ENCODE measurements around the gene TMEM170B.

TMEM170B gene

DNA sequence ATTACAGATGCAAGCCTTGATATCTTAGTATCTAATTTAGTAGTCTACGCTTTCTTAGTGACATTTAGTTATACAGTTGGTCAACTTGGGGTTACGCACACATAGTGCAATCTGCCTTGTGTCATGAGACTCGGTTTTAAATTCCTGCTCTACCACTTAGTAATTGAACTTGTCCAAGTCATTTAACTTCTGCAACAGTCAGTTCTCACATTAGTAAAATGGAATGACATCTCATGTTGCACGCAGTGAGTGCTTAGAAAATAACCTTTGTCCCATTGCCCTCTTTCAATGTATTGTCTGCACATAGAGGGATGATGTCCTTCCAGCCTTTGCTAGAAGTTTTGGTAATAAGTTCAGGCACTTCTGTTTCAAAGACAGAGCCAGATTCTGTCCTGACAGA is 48.6 kb downstream of the TMEM170B start:
- no peak overlapping the region for H3K4me3 ChIP-seq (ENCODE audit: low read depth, low read length)

DNA sequence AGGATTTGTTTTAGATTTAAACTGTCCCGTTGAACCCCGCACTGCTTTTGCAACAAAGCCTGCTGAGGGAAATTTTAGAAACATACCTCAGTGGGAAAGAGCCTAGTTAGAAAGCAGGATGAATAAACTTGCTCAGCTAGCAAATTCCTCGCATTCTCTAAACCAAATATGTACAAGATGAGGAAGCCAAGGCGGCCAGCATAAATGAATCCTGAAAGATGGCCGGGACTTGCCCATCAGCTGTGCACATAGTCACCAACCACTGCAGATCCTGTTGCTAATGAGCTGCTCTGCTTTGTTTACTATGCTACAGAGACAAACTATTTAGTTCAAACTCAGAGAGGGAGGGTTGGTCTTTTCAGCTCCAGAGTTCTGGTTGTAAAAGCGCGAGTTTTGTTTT is 49.0 kb downstream of the TMEM170B start:
- no peaks in the 10 kb centered on the region for H3K36me3 ChIP-seq (ENCODE audit: control insufficient read depth in 1 of 2, insufficient read depth in 2 of 2, low read length in 2 of 2)
- H3K9me3 ChIP-seq (ENCODE audit: insufficient read depth, low read depth, low read length), result no peaks in the 10 kb centered on the region
- H3K79me2 ChIP-seq (ENCODE audit: control insufficient read depth, insufficient read depth, low read length, poor library complexity), result no peaks in the 10 kb centered on the region
- DNase-seq, result peak; percentile 85 to 92
- no peak overlapping the region for H3K23ac ChIP-seq (ENCODE audit: low read length)
- H2AFZ ChIP-seq (ENCODE audit: insufficient read depth, low read length, poor library complexity), result no peak overlapping the region
- H2BK12ac ChIP-seq (ENCODE audit: low read length), result peak overlapping the region; percentile 88
- H3K27me3 ChIP-seq (ENCODE audit: insufficient read depth, low read length), result no peaks in the 10 kb centered on the region
- H3K18ac ChIP-seq (ENCODE audit: low read length), result no peak overlapping the region
- H2BK120ac ChIP-seq (ENCODE audit: insufficient read depth, low read length, poor library complexity), result peak overlapping the region; percentile 96
- no peak overlapping the region for H3K4me3 ChIP-seq (ENCODE audit: low read depth, low read length)
- H3K14ac ChIP-seq (ENCODE audit: low read length), result peak overlapping the region; percentile 89
- H2AK5ac ChIP-seq (ENCODE audit: low read length), result no peak overlapping the region
- peak overlapping the region; percentile 86 for H3K27ac ChIP-seq (ENCODE audit: low read depth, low read length)
- peaks cover 19% of the 10 kb centered on the region for H3K79me1 ChIP-seq (ENCODE audit: low read length)
- no peak overlapping the region for H4K12ac ChIP-seq (ENCODE audit: low read depth, low read length)
- H4K91ac ChIP-seq (ENCODE audit: low read depth, low read length), result peak overlapping the region; percentile 96
- H3K9ac ChIP-seq (ENCODE audit: low read length), result no peak overlapping the region
- H3K4ac ChIP-seq (ENCODE audit: low read depth, low read length), result peak overlapping the region; percentile 73
- peak overlapping the region; percentile 12 for H3K4me2 ChIP-seq (ENCODE audit: low read length)
- WGBS (ENCODE audit: extremely low coverage, insufficient coverage, insufficient read length), result no CpG with 5 or more reads among the region's 7 CpGs
- H3K4me1 ChIP-seq (ENCODE audit: control insufficient read depth in 1 of 2, insufficient read depth in 2 of 2, low read length in 2 of 2), result peaks cover 2 to 7% of the 10 kb centered on the region in 2 experiments
- H2BK5ac ChIP-seq (ENCODE audit: low read depth, low read length, poor library complexity), result peak overlapping the region; percentile 94
- H4K8ac ChIP-seq (ENCODE audit: low read depth, low read length), result peak overlapping the region; percentile 66

More for the DNA sequence above, 48.6 kb downstream of the TMEM170B start:
- Histone ChIP-seq H3K23ac (ENCODE audit: low read length) (no peak overlapping the region), H3K9ac (ENCODE audit: low read length) (no peak overlapping the region), H4K12ac (ENCODE audit: low read depth, low read length) (no peak overlapping the region), H3K36me3 (ENCODE audit: control insufficient read depth in 1 of 2, insufficient read depth in 2 of 2, low read length in 2 of 2) (no peaks in the 10 kb centered on the region), H3K79me1 (ENCODE audit: low read length) (peaks cover 19% of the 10 kb centered on the region), H3K4me1 (ENCODE audit: control insufficient read depth in 1 of 2, insufficient read depth in 2 of 2, low read length in 2 of 2) (peaks cover 2 to 7% of the 10 kb centered on the region in 2 experiments), H3K27ac (ENCODE audit: low read depth, low read length) (peak overlapping the region; percentile 86), H3K79me2 (ENCODE audit: control insufficient read depth, insufficient read depth, low read length, poor library complexity) (no peaks in the 10 kb centered on the region), H2BK5ac (ENCODE audit: low read depth, low read length, poor library complexity) (peak overlapping the region; percentile 37), H2BK12ac (ENCODE audit: low read length) (no peak overlapping the region), H3K4me2 (ENCODE audit: low read length) (peak overlapping the region; percentile 12), H3K18ac (ENCODE audit: low read length) (no peak overlapping the region), H4K8ac (ENCODE audit: low read depth, low read length) (no peak overlapping the region), H3K27me3 (ENCODE audit: insufficient read depth, low read length) (no peaks in the 10 kb centered on the region), H2AFZ (ENCODE audit: insufficient read depth, low read length, poor library complexity) (no peak overlapping the region), H3K14ac (ENCODE audit: low read length) (no peak overlapping the region), H4K91ac (ENCODE audit: low read depth, low read length) (peak overlapping the region; percentile 56), H3K4ac (ENCODE audit: low read depth, low read length) (no peak overlapping the region), H3K9me3 (ENCODE audit: insufficient read depth, low read depth, low read length) (no peaks in the 10 kb centered on the region), H2BK120ac (ENCODE audit: insufficient read depth, low read length, poor library complexity) (peak overlapping the region; percentile 24), H2AK5ac (ENCODE audit: low read length) (no peak overlapping the region)
- DNase-seq, result peak; percentile 61 to 71
- no CpG with 5 or more reads among the region's 4 CpGs for WGBS (ENCODE audit: extremely low coverage, insufficient coverage, insufficient read length)

DNA sequence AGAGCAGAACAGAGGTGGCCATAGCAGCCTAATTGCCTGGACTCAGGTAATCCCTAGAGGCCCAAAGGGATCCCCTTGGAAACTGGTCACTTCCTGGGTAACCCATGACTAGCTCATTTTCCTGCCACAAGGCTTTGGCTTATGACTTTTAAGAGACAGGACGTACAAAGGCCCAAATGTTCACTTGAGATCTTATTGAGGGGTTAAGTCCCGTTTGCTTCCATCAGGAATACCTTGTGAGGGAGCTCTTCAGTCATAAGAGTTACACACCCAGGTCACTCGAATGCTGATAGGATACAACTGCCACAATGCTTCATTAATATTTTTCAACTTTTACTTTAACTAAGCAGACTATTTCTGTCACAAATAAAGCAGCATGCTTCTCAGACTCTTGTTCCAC is 51.7 kb downstream of the TMEM170B start:
- H2BK5ac ChIP-seq (ENCODE audit: low read depth, low read length, poor library complexity), result no peak overlapping the region
- H4K12ac ChIP-seq (ENCODE audit: low read depth, low read length), result no peak overlapping the region
- H4K91ac ChIP-seq (ENCODE audit: low read depth, low read length), result peak overlapping the region; percentile 32
- peak overlapping the region; percentile 32 for H2BK12ac ChIP-seq (ENCODE audit: low read length)
- H3K9ac ChIP-seq (ENCODE audit: low read length), result no peak overlapping the region
- no peak overlapping the region for H2AK5ac ChIP-seq (ENCODE audit: low read length)
- no peak overlapping the region for H3K4me3 ChIP-seq (ENCODE audit: low read depth, low read length)
- H3K4me1 ChIP-seq (ENCODE audit: control insufficient read depth in 1 of 2, insufficient read depth in 2 of 2, low read length in 2 of 2), result peaks cover 14 to 21% of the 10 kb centered on the region in 2 experiments
- H3K23ac ChIP-seq (ENCODE audit: low read length), result no peak overlapping the region
- no peaks in the 10 kb centered on the region for H3K79me2 ChIP-seq (ENCODE audit: control insufficient read depth, insufficient read depth, low read length, poor library complexity)
- WGBS (ENCODE audit: extremely low coverage, insufficient coverage, insufficient read length), result no CpG with 5 or more reads among the region's 3 CpGs
- H3K36me3 ChIP-seq (ENCODE audit: control insufficient read depth in 1 of 2, insufficient read depth in 2 of 2, low read length in 2 of 2), result no peaks in the 10 kb centered on the region
- no peaks in the 10 kb centered on the region for H3K9me3 ChIP-seq (ENCODE audit: insufficient read depth, low read depth, low read length)
- H4K8ac ChIP-seq (ENCODE audit: low read depth, low read length), result peak overlapping the region; percentile 23
- H3K27me3 ChIP-seq (ENCODE audit: insufficient read depth, low read length), result no peaks in the 10 kb centered on the region
- H3K18ac ChIP-seq (ENCODE audit: low read length), result no peak overlapping the region
- peak overlapping the region; percentile 5 for H2BK120ac ChIP-seq (ENCODE audit: insufficient read depth, low read length, poor library complexity)
- no peak overlapping the region for H3K4me2 ChIP-seq (ENCODE audit: low read length)
- peaks cover 25% of the 10 kb centered on the region for H3K79me1 ChIP-seq (ENCODE audit: low read length)
- H3K27ac ChIP-seq (ENCODE audit: low read depth, low read length), result no peak overlapping the region
- H3K14ac ChIP-seq (ENCODE audit: low read length), result no peak overlapping the region
- DNase-seq, result no peak
- no peak overlapping the region for H3K4ac ChIP-seq (ENCODE audit: low read depth, low read length)
- H2AFZ ChIP-seq (ENCODE audit: insufficient read depth, low read length, poor library complexity), result no peak overlapping the region

- no peak overlapping the region for H3K4me2 ChIP-seq (ENCODE audit: low read length)
- no peak for DNase-seq
- no peak overlapping the region for H3K23ac ChIP-seq (ENCODE audit: low read length)
- H3K4me3 ChIP-seq (ENCODE audit: low read depth, low read length), result no peak overlapping the region
- H2AK5ac ChIP-seq (ENCODE audit: low read length), result peak overlapping the region; percentile 57
- H3K79me1 ChIP-seq (ENCODE audit: low read length), result peaks cover 21% of the 10 kb centered on the region
- H2BK5ac ChIP-seq (ENCODE audit: low read depth, low read length, poor library complexity), result peak overlapping the region; percentile 14
- H4K12ac ChIP-seq (ENCODE audit: low read depth, low read length), result no peak overlapping the region
- no peak overlapping the region for H3K9ac ChIP-seq (ENCODE audit: low read length)
- peak overlapping the region; percentile 4 for H2BK12ac ChIP-seq (ENCODE audit: low read length)
- no peaks in the 10 kb centered on the region for H3K36me3 ChIP-seq (ENCODE audit: control insufficient read depth in 1 of 2, insufficient read depth in 2 of 2, low read length in 2 of 2)
- H4K91ac ChIP-seq (ENCODE audit: low read depth, low read length), result peak overlapping the region; percentile 7
- no peaks in the 10 kb centered on the region for H3K9me3 ChIP-seq (ENCODE audit: insufficient read depth, low read depth, low read length)
- no peak overlapping the region for H4K8ac ChIP-seq (ENCODE audit: low read depth, low read length)
- no CpG with 5 or more reads among the region's 8 CpGs for WGBS (ENCODE audit: extremely low coverage, insufficient coverage, insufficient read length)
- H3K27me3 ChIP-seq (ENCODE audit: insufficient read depth, low read length), result no peaks in the 10 kb centered on the region
- H3K4me1 ChIP-seq (ENCODE audit: control insufficient read depth in 1 of 2, insufficient read depth in 2 of 2, low read length in 2 of 2), result peaks cover 18 to 25% of the 10 kb centered on the region in 2 experiments
- H3K14ac ChIP-seq (ENCODE audit: low read length), result no peak overlapping the region
- peak overlapping the region; percentile 8 for H2BK120ac ChIP-seq (ENCODE audit: insufficient read depth, low read length, poor library complexity)
- no peak overlapping the region for H3K27ac ChIP-seq (ENCODE audit: low read depth, low read length)
- H3K79me2 ChIP-seq (ENCODE audit: control insufficient read depth, insufficient read depth, low read length, poor library complexity), result no peaks in the 10 kb centered on the region
- no peak overlapping the region for H3K18ac ChIP-seq (ENCODE audit: low read length)
- no peak overlapping the region for H2AFZ ChIP-seq (ENCODE audit: insufficient read depth, low read length, poor library complexity)
- H3K4ac ChIP-seq (ENCODE audit: low read depth, low read length), result no peak overlapping the region
Observed at GRCh38 chr6:11592294-11592906, 54.9 kb downstream of the TMEM170B start.

Measured in trophoblast cell (in vitro differentiated cells and primary cell).